Stomach (tissue), 4 donors: ENCODE results near the gene CCDC68.

Source experiments
- CTCF ChIP-seq, 7 experiments: fragments of 450-650 bp in 4 of 7; fragments of 200-600 bp in 3 of 7; sonication (generic) in 3 of 7; IDR thresholded peaks; one replicate each; pipeline ENCODE4 v1.5.1; 2016 to 2019; ENCODE audit warnings: antibody characterized with exemption in 7 of 7, control low read depth in 2 of 7, mild to moderate bottlenecking in 1 of 7
- POLR2A ChIP-seq, 4 donors: fragments of 450-650 bp; IDR thresholded peaks; one replicate each; pipeline ENCODE4 v1.6.1; 2016; ENCODE audit warnings: antibody characterized with exemption in 4 of 4, control low read depth in 2 of 4, mild to moderate bottlenecking in 1 of 4, moderate library complexity in 1 of 4
- POLR2AphosphoS5 ChIP-seq, 3 donors: sonication (generic); formaldehyde crosslinking; IDR thresholded peaks; one replicate each; pipeline ENCODE4 v1.6.1; 2016; ENCODE audit warnings: antibody characterized with exemption in 3 of 3

DNA sequence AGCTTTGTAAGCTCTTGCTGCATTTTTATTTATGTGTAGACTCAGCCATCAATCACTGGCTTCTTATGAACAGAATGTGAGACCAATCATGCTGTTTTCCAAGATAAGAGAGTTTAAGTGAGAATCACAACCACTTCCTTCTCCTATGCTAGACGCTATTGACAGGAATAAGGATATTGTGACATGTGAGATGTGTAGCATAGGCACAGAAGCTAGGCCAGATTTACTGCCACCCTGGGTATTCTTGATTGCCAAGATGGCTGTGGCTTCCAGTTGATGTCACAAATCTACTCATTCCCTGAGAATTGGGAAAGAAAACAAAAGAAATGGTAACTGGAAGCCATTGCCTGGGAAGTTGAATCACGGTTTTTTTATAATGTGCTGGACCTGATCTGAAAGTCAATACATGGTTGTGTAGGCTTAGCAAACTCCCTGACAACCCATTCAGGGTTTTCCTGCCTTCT is 81.1 kb downstream of the CCDC68 start:
- TF ChIP-seq CTCF (IDR thresholded peaks at IDR 0.05) (no peak), POLR2A (IDR thresholded peaks at IDR 0.05) (no peak), POLR2AphosphoS5 (IDR thresholded peaks at IDR 0.05) (no peak)
